GM13977 (cell line): ENCODE data around the gene SREBF2.

Experiments used
- DNase-seq: peaks from one replicate; pipeline ENCODE4 v3.0.0; 2012; ENCODE audit warnings: low spot score
- CTCF ChIP-seq: IDR thresholded peaks from 2 replicates; pipeline ENCODE4 v1.5.1; 2012; ENCODE audit warnings: mild to moderate bottlenecking, control low read depth; ENCODE audit not compliant: insufficient read depth; ENCODE audit errors: extremely low read depth, missing control alignments
- in situ Hi-C: fragments of 300-500 bp; cut with MboI; formaldehyde crosslinking; loops from one replicate; pipeline ENCODE4 v1.12.0; 2022; ENCODE audit warnings: low sequenced_read_pairs, low pct_unique_long_range_greater_than_20kb, mixed read lengths, inconsistent platforms; ENCODE audit not compliant: unreplicated experiment

SREBF2 gene

GRCh38 chr22:41917903-41918791 is 85.2 kb downstream of the SREBF2 start:
- TF ChIP-seq CTCF = no peak
- in situ Hi-C loops = no loop called here
- no peak for DNase-seq

- no peak for TF ChIP-seq CTCF
- in situ Hi-C loops = no loop called here
- peak; percentile 91 for DNase-seq
Measured at GRCh38 chr22:41919357-41920224, 86.7 kb downstream of the SREBF2 start.

GRCh38 chr22:41920271-41920976 is 87.5 kb downstream of the SREBF2 start:
- in situ Hi-C loops = no loop called here
- no peak for TF ChIP-seq CTCF

GRCh38 chr22:41922328-41922727 is 89.4 kb downstream of the SREBF2 start:
- no peak for TF ChIP-seq CTCF
- in situ Hi-C loops = no loop called here
- no peak for DNase-seq

More at GRCh38 chr22:41920271-41920976, 87.5 kb downstream of the SREBF2 start:
- peak; percentile 64 for DNase-seq

- DNase-seq = no peak
- in situ Hi-C loops = no loop called here
- no peak for TF ChIP-seq CTCF
Measured at GRCh38 chr22:41922940-41923594, 90.2 kb downstream of the SREBF2 start.

GRCh38 chr22:41923595-41924276 is 90.8 kb downstream of the SREBF2 start:
- in situ Hi-C loops = no loop called here
- TF ChIP-seq CTCF = no peak
- no peak for DNase-seq
